ENCODE results near the gene LTBP4. TPM values are rescaled to one million over a fixed set of nuclear protein-coding genes. Genes with fewer than 3 reads are reported as not detected.

Gene LTBP4
- total and polyA plus RNA-seq, 2 of the 13 experiments (the other 11 are each of a cell fraction or from before 2014, with no cell fraction given): 0.86 to 2.3 TPM

DNA sequence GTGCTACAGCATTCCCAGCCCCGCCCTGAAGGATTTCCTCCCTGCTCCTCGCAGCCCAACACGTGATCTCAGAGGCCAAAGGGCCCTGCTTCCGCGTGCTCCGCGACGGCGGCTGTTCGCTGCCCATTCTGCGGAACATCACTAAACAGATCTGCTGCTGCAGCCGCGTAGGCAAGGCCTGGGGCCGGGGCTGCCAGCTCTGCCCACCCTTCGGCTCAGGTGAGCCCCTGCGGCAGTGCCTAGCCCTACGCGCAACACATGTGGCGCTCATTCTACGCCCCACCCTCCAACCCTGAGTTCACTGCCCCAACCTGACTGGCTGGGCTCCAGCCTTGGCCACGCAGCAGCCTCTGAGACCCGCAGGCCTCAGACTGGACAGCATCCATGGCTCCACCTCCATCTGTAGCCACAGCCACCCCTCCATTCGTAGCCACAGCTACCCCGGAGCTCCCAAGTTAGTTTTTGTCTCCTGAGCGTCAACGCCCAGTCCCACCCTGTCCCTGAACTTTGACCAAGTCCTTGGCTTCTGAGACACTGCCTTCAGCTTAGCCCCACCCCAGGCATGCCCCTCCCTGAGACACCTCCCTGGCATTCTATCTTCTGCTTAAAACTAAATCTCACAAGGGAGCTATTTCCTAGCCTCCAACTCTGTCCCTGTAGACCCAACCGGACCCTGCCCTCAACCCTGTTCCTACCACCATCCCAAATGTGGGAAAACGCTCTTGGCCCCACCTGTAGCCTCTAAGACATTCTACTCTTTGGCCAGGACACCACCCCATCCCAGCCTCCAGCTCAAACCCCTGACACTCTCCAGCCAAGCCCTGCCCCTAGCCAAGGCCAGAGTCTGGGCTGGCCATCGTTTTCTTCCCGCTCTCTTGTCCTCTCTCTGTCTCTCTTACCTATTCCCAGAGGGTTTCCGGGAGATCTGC is 6.4 kb downstream of the LTBP4 start (continued):
- TF ChIP-seq ZNF224 (CRISPR knock-in tag; IDR thresholded peaks at IDR 0.05) (no peak), ZC3H13 (CRISPR knock-in tag; IDR thresholded peaks at IDR 0.05) (peak; percentile 39; the same call in 1 of the 2 replicates), ZNF644 (CRISPR knock-in tag; IDR thresholded peaks at IDR 0.05; ENCODE audit: low read depth) (no peak), ZNF335 (CRISPR knock-in tag; IDR thresholded peaks at IDR 0.05) (no peak), AHR (CRISPR knock-in tag; IDR thresholded peaks at IDR 0.05) (0 out of 2 replicates have a peak, but pooled peaks have one; percentile 39), ZNF326 (CRISPR knock-in tag; IDR thresholded peaks at IDR 0.05; ENCODE audit: borderline replicate concordance) (no peak), BCL6 (CRISPR knock-in tag; IDR thresholded peaks at IDR 0.05) (peak; percentile 37; the same call in 1 of the 2 replicates), ZBTB43 (CRISPR knock-in tag; conservative IDR thresholded peaks at IDR 0.05) (peak; percentile 61; the same call in 1 of the 2 replicates), ZNF768 (CRISPR knock-in tag; IDR thresholded peaks at IDR 0.05) (peak; percentile 51; the same call in 1 of the 2 replicates), NFKB2 (CRISPR knock-in tag; IDR thresholded peaks at IDR 0.05; ENCODE audit: borderline replicate concordance) (0 out of 2 replicates have a peak, but pooled peaks have one; percentile 65), ARID2 (CRISPR knock-in tag; IDR thresholded peaks at IDR 0.05; ENCODE audit: borderline replicate concordance) (no peak), ZNF724P (CRISPR knock-in tag; IDR thresholded peaks at IDR 0.05; ENCODE audit: borderline replicate concordance) (peak; percentile 58; the same call in 1 of the 2 replicates), KDM2A (CRISPR knock-in tag; IDR thresholded peaks at IDR 0.05; ENCODE audit: borderline replicate concordance, low read depth) (peak; percentile 64), ZNF780A (CRISPR knock-in tag; IDR thresholded peaks at IDR 0.05) (0 out of 2 replicates have a peak, but pooled peaks have one; percentile 39), ZNF484 (CRISPR knock-in tag; IDR thresholded peaks at IDR 0.05; ENCODE audit: borderline replicate concordance, low read depth) (no peak), ZNF788 (CRISPR knock-in tag; IDR thresholded peaks at IDR 0.05; ENCODE audit: borderline replicate concordance) (peak; percentile 63; the same call in 1 of the 2 replicates), ZNF33A (CRISPR knock-in tag; IDR thresholded peaks at IDR 0.05; ENCODE audit: borderline replicate concordance) (no peak), ATF4 (CRISPR knock-in tag; IDR thresholded peaks at IDR 0.05) (peak in 1 of 2 experiments; percentile 46; a peak in 1 of 4 replicates), IRF2 (CRISPR knock-in tag; IDR thresholded peaks at IDR 0.05) (no peak), AGO2 (optimal IDR thresholded peaks at IDR 0.05; ENCODE audit: low read depth, low read length) (no peak)
- TF ChIP-seq, protein P1, sequence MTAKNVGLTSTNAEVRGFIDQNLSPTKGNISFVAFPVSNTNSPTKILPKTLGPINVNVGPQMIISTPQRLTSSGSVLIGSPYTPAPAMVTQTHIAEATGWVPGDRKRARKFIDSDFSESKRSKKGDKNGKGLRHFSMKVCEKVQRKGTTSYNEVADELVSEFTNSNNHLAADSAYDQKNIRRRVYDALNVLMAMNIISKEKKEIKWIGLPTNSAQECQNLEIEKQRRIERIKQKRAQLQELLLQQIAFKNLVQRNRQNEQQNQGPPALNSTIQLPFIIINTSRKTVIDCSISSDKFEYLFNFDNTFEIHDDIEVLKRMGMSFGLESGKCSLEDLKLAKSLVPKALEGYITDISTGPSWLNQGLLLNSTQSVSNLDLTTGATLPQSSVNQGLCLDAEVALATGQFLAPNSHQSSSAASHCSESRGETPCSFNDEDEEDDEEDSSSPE (CRISPR knock-in tag; IDR thresholded peaks at IDR 0.05): peak; percentile 78
- TF ChIP-seq, protein P2, sequence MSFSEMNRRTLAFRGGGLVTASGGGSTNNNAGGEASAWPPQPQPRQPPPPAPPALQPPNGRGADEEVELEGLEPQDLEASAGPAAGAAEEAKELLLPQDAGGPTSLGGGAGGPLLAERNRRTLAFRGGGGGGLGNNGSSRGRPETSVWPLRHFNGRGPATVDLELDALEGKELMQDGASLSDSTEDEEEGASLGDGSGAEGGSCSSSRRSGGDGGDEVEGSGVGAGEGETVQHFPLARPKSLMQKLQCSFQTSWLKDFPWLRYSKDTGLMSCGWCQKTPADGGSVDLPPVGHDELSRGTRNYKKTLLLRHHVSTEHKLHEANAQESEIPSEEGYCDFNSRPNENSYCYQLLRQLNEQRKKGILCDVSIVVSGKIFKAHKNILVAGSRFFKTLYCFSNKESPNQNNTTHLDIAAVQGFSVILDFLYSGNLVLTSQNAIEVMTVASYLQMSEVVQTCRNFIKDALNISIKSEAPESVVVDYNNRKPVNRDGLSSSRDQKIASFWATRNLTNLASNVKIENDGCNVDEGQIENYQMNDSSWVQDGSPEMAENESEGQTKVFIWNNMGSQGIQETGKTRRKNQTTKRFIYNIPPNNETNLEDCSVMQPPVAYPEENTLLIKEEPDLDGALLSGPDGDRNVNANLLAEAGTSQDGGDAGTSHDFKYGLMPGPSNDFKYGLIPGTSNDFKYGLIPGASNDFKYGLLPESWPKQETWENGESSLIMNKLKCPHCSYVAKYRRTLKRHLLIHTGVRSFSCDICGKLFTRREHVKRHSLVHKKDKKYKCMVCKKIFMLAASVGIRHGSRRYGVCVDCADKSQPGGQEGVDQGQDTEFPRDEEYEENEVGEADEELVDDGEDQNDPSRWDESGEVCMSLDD (CRISPR knock-in tag; IDR thresholded peaks at IDR 0.05; ENCODE audit: borderline replicate concordance): no peak; the same call in 1 of the 2 replicates
- TF ChIP-seq, protein P3, sequence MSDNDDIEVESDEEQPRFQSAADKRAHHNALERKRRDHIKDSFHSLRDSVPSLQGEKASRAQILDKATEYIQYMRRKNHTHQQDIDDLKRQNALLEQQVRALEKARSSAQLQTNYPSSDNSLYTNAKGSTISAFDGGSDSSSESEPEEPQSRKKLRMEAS (IDR thresholded peaks at IDR 0.05): peak; percentile 97

Measured in HepG2 (cell line).